NCI-H128 (cell line): ENCODE results near the gene ECI1.
"Not testable (repeated sequence)": the region's sequence is repeated elsewhere in the genome, so short reads cannot be mapped to it uniquely, and the experiment has no call there.

Experiments
- DNase-seq: peaks from one replicate; lab custom pipeline; 2025; ENCODE audit not compliant: unreplicated experiment; lab: John Stamatoyannopoulos, UW

ECI1 gene

GRCh38 chr16:2280461-2280860 is 29.1 kb upstream of the ECI1 start:
- DNase-seq = no peak

- DNase-seq = no peak
Measured at GRCh38 chr16:2278956-2279800, 27.8 kb upstream of the ECI1 start.

- DNase-seq = no peak
Measured at GRCh38 chr16:2278272-2278608, 26.9 kb upstream of the ECI1 start.

GRCh38 chr16:2277466-2278271 is 26.3 kb upstream of the ECI1 start:
- no peak for DNase-seq

GRCh38 chr16:2276368-2277195 is 25.2 kb upstream of the ECI1 start:
- no peak for DNase-seq

- no peak for DNase-seq
Measured at GRCh38 chr16:2275476-2276367, 24.3 kb upstream of the ECI1 start.

GRCh38 chr16:2273931-2274330 is 22.5 kb upstream of the ECI1 start:
- DNase-seq = no peak

- no peak for DNase-seq
Measured at GRCh38 chr16:2273484-2273883, 22.1 kb upstream of the ECI1 start.

GRCh38 chr16:2271848-2272461 is 20.6 kb upstream of the ECI1 start:
- DNase-seq = no peak

- no peak for DNase-seq
Measured at GRCh38 chr16:2270588-2271470, 19.4 kb upstream of the ECI1 start.

GRCh38 chr16:2270070-2270462 is 18.7 kb upstream of the ECI1 start:
- DNase-seq = no peak

- DNase-seq = peak; percentile 79
Measured at GRCh38 chr16:2267913-2268666, 16.7 kb upstream of the ECI1 start, which contains the start of gene RNPS1. Gene RNPS1 (minus strand): TSS chr16:2268126. CDS start chr16:2264643, 3,483 bp downstream.

- not testable (repeated sequence) for DNase-seq
Measured at GRCh38 chr16:2267505-2267912, 16.1 kb upstream of the ECI1 start.

GRCh38 chr16:2266887-2267286 is 15.5 kb upstream of the ECI1 start:
- DNase-seq = not testable (repeated sequence)

- not testable (repeated sequence) for DNase-seq
Measured at GRCh38 chr16:2263026-2263425, 11.6 kb upstream of the ECI1 start.

- DNase-seq = no peak
Measured at GRCh38 chr16:2260250-2260649, 8.9 kb upstream of the ECI1 start.

- DNase-seq = not testable (repeated sequence)
Measured at GRCh38 chr16:2258530-2258929, 7.1 kb upstream of the ECI1 start.

- no peak for DNase-seq
Measured at GRCh38 chr16:2257726-2258125, 6.3 kb upstream of the ECI1 start.
